ENCODE results near the gene SLC35F6. TPM values are rescaled to one million over a fixed set of nuclear protein-coding genes. Genes with fewer than 3 reads are reported as not detected.

The SLC35F6 gene, protein sequence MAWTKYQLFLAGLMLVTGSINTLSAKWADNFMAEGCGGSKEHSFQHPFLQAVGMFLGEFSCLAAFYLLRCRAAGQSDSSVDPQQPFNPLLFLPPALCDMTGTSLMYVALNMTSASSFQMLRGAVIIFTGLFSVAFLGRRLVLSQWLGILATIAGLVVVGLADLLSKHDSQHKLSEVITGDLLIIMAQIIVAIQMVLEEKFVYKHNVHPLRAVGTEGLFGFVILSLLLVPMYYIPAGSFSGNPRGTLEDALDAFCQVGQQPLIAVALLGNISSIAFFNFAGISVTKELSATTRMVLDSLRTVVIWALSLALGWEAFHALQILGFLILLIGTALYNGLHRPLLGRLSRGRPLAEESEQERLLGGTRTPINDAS
- 10 to 100 TPM; 11.5 to 12.1 TPM for total RNA-seq
- polyA plus RNA-seq, result 6.7 TPM

DNA sequence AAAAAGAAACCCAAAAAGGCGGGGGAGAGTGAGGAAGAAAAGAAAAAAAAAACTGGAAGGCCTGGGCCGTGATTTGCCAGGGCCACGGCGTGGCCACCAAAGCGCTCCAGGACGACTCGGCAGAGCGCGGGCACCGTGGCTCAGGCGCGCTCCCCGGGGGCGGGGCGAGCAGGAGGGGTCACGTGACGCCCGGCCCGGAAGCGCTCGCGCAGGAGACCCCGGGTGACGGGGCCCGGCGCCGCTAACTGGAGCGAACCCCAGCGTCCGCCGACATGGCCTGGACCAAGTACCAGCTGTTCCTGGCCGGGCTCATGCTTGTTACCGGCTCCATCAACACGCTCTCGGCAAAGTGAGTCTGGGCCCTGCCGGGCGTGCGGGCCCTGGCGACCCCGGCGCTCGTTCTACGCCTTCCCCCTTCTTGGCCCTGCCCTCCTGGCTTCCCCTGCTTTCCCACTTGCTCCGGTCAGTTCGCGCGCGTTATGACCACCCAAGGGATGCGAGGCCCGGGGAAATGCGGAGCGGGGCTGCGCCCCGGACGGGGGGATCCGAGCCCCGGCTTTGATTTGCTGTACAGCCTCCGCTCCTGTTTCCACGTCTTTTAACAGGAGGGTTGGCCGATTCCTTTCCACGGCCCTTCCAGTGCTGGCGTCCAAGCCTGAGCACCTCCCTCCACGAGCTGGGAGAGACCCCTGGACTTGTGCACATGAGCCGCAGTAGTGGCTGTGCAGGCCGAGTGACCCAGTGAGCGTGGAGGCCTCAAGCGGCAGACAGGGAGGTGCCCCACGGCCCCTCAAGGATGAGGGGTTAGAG is at the start of gene SLC35F6:
Gene SLC35F6, plus strand, starts transcription at position 207 of the 810 bp plus-strand sequence. Its CDS starts 66 bp downstream, at position 273.
- peaks cover 29 to 51% (median 35%) of the 10 kb centered on the region in 3 donors for H3K4me1 Mint-ChIP-seq
- H3K27ac Mint-ChIP-seq, result peak within 1 kb of the TSS; percentile 85 to 99 (median 96)
- CTCF ChIA-PET, result interaction anchor here (1.1 to 1.5 kb wide), 2 partner anchors 12 to 19 kb away, joined by 3 read pairs; no protein-coding TSS in a partner anchor
- POLR2A ChIA-PET, result interaction anchor here (0.8 to 1.3 kb wide), 3 partner anchors 8 to 21 kb away, joined by 3 to 10 read pairs (median 3); partner anchors contain the start of gene CENPA
- DNase-seq, result peak; percentile 79 to 85 (median 83)
- H3K4me3 Mint-ChIP-seq, result peak within 1 kb of the TSS; percentile 87 to 99 (median 93)
- Histone ChIP-seq H3K9me3 (ENCODE audit: low read length) (no peaks in the 10 kb centered on the region), H3K27me3 (ENCODE audit: insufficient read depth, low read length, poor library complexity, severe bottlenecking) (no peaks in the 10 kb centered on the region), H3K4me1 (ENCODE audit: insufficient read depth, low read length) (peaks cover 25% of the 10 kb centered on the region), H3K4me3 (ENCODE audit: low read length) (peak within 1 kb of the TSS; percentile 78), H3K27ac (ENCODE audit: low read depth, low read length) (peak within 1 kb of the TSS; percentile 88), H3K36me3 (ENCODE audit: insufficient read depth, low read length) (no peaks in the 10 kb centered on the region)
- H3K36me3 Mint-ChIP-seq, result peaks cover 0 to 8% (median 0%) of the 10 kb centered on the region in 3 donors
- no peaks in the 10 kb centered on the region for H3K9me3 Mint-ChIP-seq
- H3K27me3 Mint-ChIP-seq, result no peaks in the 10 kb centered on the region

DNA sequence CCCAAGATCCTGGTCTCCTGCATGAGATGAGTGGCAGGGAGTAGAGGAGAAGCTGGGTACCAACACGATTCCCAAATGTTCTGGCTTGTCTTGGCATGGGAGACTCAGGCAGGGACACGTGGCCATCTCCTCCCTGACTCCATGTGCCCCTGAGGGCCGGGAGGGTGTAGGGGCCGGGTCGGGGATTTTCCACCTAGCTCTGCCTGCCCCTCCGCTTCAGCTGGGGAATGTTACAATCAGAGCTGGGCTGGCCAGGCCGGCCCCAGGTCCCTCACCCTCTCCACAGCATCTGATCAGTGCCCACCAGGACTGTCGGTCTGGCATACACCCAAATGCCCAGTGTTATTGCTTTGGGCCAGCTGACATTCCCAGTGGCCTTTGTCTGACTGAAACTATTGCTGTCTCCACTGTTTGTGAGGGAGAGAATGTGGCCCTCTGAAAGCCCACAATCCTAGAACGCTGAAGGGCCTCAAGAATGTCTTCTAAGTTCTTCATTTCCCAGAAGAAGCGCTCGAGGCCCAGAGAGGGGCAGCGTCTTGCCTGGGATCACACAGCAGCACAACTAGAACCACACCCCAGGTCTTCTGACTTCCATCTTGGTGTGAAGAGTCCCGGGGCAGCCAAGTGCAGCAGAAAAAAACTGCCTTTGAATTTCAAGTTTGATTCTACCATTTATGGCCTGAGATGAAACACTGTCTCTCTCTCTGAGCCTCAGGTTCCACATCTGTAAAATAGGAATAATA is 48.4 kb upstream of the SLC35F6 start:
- Histone ChIP-seq H3K9me3 (ENCODE audit: low read length) (no peaks in the 10 kb centered on the region), H3K27me3 (ENCODE audit: insufficient read depth, low read length, poor library complexity, severe bottlenecking) (no peaks in the 10 kb centered on the region), H3K4me3 (ENCODE audit: low read length) (no peak overlapping the region), H3K4me1 (ENCODE audit: insufficient read depth, low read length) (no peaks in the 10 kb centered on the region), H3K36me3 (ENCODE audit: insufficient read depth, low read length) (no peaks in the 10 kb centered on the region), H3K27ac (ENCODE audit: low read depth, low read length) (no peak overlapping the region)
- Mint-ChIP-seq H3K9me3 (peaks cover 0 to 2% (median 0%) of the 10 kb centered on the region in 5 donors), H3K4me1 (no peaks in the 10 kb centered on the region), H3K36me3 (no peaks in the 10 kb centered on the region), H3K27ac (no peak overlapping the region), H3K4me3 (no peak overlapping the region), H3K27me3 (peaks cover 0 to 17% of the 10 kb centered on the region in 2 donors)
- ChIA-PET POLR2A (no interaction called here), CTCF (no interaction called here)
- DNase-seq, result no peak

DNA sequence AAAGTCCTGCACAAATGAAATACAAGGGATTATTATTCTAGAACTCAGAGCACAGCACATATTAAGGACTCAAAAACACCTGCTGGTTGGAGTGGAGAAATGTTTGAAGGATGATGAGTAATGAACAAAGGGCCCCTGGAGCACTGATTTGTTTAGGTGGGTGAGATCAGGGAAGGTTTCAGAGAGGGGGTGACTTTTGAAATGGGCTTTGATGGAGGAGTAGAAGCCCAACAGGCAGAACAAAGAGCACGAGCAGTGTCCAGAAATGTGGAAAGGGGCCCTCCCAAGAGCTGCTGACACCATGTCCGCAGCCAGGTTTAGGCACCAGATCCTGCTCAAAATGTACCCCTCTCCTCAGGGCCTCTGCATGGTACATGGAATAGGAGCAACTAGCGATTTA is 47.7 kb upstream of the SLC35F6 start:
- H3K4me3 ChIP-seq (ENCODE audit: low read length), result no peak overlapping the region
- ChIA-PET CTCF (no interaction called here), POLR2A (no interaction called here)
- no peaks in the 10 kb centered on the region for H3K27me3 ChIP-seq (ENCODE audit: insufficient read depth, low read length, poor library complexity, severe bottlenecking)
- H3K27ac ChIP-seq (ENCODE audit: low read depth, low read length), result no peak overlapping the region
- Mint-ChIP-seq H3K36me3 (no peaks in the 10 kb centered on the region), H3K4me1 (no peaks in the 10 kb centered on the region), H3K4me3 (no peak overlapping the region), H3K27ac (no peak overlapping the region), H3K9me3 (peaks cover 0 to 2% (median 0%) of the 10 kb centered on the region in 5 donors), H3K27me3 (peaks cover 0 to 14% of the 10 kb centered on the region in 2 donors)
- no peak for DNase-seq
- H3K4me1 ChIP-seq (ENCODE audit: insufficient read depth, low read length), result no peaks in the 10 kb centered on the region
- H3K9me3 ChIP-seq (ENCODE audit: low read length), result no peaks in the 10 kb centered on the region
- H3K36me3 ChIP-seq (ENCODE audit: insufficient read depth, low read length), result no peaks in the 10 kb centered on the region

DNA sequence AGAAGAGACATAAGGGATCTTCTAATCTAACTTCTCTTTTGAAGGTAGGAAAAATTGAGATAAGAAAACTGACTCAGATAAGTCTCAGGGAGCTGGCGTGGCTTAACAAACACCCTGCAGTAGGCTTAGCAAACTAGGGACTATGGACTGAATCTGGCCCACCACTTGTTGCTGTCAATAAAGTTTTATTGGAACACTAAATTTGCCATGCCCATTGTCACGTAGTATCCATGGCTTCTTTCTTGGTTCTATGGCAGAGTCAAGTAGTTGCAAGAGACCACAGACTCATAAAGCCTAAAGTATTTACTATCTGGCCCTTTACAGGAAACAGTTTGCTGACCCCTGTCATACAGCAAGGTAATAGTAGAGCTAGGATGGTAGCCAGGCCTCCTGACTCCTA is 47.3 kb upstream of the SLC35F6 start:
- ChIA-PET POLR2A (no interaction called here), CTCF (no interaction called here)
- H3K4me1 Mint-ChIP-seq, result no peaks in the 10 kb centered on the region
- no peak overlapping the region for H3K4me3 Mint-ChIP-seq
- no peaks in the 10 kb centered on the region for H3K4me1 ChIP-seq (ENCODE audit: insufficient read depth, low read length)
- no peak overlapping the region for H3K27ac Mint-ChIP-seq
- H3K27ac ChIP-seq (ENCODE audit: low read depth, low read length), result no peak overlapping the region
- H3K36me3 ChIP-seq (ENCODE audit: insufficient read depth, low read length), result no peaks in the 10 kb centered on the region
- DNase-seq, result no peak
- H3K27me3 Mint-ChIP-seq, result peaks cover 0 to 12% of the 10 kb centered on the region in 2 donors
- no peaks in the 10 kb centered on the region for H3K9me3 ChIP-seq (ENCODE audit: low read length)
- H3K4me3 ChIP-seq (ENCODE audit: low read length), result no peak overlapping the region
- H3K36me3 Mint-ChIP-seq, result no peaks in the 10 kb centered on the region
- peaks cover 0 to 2% (median 0%) of the 10 kb centered on the region in 5 donors for H3K9me3 Mint-ChIP-seq
- H3K27me3 ChIP-seq (ENCODE audit: insufficient read depth, low read length, poor library complexity, severe bottlenecking), result no peaks in the 10 kb centered on the region

DNA sequence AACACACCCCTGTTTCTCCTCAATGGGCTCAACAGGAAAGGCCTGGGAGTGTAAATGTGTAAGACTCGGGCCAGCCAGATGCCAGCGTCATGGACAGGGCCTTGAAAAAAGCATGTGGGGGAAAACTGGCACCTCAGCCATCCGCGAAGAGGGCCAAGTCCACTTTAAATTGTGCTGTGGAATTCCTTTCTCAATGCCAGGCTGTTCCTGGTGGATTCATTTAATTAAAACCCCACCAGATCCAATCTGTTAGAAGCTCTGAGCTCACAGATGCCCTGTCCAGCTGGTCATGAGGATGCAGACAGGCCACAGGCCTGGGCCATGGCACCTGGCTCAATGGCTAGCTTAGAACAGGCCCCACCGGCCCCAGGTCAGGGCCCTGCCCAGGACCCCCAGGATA is 46.7 kb upstream of the SLC35F6 start:
- no peaks in the 10 kb centered on the region for H3K36me3 ChIP-seq (ENCODE audit: insufficient read depth, low read length)
- H3K27me3 ChIP-seq (ENCODE audit: insufficient read depth, low read length, poor library complexity, severe bottlenecking), result no peaks in the 10 kb centered on the region
- no peak overlapping the region for H3K27ac Mint-ChIP-seq
- no peaks in the 10 kb centered on the region for H3K4me1 Mint-ChIP-seq
- no peak overlapping the region for H3K4me3 Mint-ChIP-seq
- DNase-seq, result no peak
- ChIA-PET CTCF (no interaction called here), POLR2A (no interaction called here)
- no peak overlapping the region for H3K4me3 ChIP-seq (ENCODE audit: low read length)
- H3K9me3 ChIP-seq (ENCODE audit: low read length), result no peaks in the 10 kb centered on the region
- H3K27me3 Mint-ChIP-seq, result peaks cover 0 to 9% of the 10 kb centered on the region in 2 donors
- H3K4me1 ChIP-seq (ENCODE audit: insufficient read depth, low read length), result no peaks in the 10 kb centered on the region
- H3K36me3 Mint-ChIP-seq, result no peaks in the 10 kb centered on the region
- H3K27ac ChIP-seq (ENCODE audit: low read depth, low read length), result no peak overlapping the region
- peaks cover 0 to 2% (median 0%) of the 10 kb centered on the region in 5 donors for H3K9me3 Mint-ChIP-seq

DNA sequence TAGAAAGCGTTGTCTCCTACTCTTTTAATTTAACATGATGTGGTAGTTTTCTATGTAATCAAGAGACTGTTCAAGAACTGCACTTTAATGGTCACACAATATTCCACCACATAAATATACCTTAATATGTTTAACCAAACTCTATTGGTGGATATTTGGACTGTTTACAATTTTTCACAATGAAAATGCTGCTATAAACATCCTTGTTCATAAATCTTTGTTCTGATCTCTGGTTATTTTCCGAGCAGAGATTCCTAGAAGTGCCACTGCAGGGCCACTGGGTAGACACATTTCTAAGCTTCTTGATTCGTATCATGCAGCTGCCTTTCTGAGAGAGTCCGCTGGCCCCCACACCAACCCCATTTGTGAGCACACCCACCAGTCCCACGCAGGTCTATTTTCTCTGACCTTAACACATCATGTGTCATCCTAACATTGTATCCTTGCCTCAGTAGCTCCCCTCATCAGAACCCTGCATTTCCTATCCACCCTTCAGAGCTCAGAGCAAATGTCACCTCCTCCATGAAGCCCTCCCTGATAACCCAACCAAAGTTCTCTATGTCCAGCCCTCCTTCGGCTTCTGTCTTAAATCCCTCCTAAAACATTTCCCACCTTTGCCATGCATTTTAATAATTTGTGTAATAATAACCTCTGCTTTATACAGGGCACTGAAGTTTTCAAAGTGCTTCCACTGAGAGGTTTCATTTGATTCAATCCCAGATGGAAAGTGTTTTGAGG is 45.0 kb upstream of the SLC35F6 start:
- Histone ChIP-seq H3K27me3 (ENCODE audit: insufficient read depth, low read length, poor library complexity, severe bottlenecking) (no peaks in the 10 kb centered on the region), H3K36me3 (ENCODE audit: insufficient read depth, low read length) (no peaks in the 10 kb centered on the region), H3K27ac (ENCODE audit: low read depth, low read length) (no peak overlapping the region), H3K9me3 (ENCODE audit: low read length) (no peaks in the 10 kb centered on the region), H3K4me3 (ENCODE audit: low read length) (no peak overlapping the region), H3K4me1 (ENCODE audit: insufficient read depth, low read length) (no peaks in the 10 kb centered on the region)
- CTCF ChIA-PET, result no interaction called here
- no peak overlapping the region for H3K4me3 Mint-ChIP-seq
- H3K27ac Mint-ChIP-seq, result no peak overlapping the region
- H3K27me3 Mint-ChIP-seq, result peaks cover 0 to 8% of the 10 kb centered on the region in 2 donors
- H3K36me3 Mint-ChIP-seq, result no peaks in the 10 kb centered on the region
- H3K4me1 Mint-ChIP-seq, result no peaks in the 10 kb centered on the region
- DNase-seq, result no peak
- H3K9me3 Mint-ChIP-seq, result no peaks in the 10 kb centered on the region
- POLR2A ChIA-PET, result no interaction called here

DNA sequence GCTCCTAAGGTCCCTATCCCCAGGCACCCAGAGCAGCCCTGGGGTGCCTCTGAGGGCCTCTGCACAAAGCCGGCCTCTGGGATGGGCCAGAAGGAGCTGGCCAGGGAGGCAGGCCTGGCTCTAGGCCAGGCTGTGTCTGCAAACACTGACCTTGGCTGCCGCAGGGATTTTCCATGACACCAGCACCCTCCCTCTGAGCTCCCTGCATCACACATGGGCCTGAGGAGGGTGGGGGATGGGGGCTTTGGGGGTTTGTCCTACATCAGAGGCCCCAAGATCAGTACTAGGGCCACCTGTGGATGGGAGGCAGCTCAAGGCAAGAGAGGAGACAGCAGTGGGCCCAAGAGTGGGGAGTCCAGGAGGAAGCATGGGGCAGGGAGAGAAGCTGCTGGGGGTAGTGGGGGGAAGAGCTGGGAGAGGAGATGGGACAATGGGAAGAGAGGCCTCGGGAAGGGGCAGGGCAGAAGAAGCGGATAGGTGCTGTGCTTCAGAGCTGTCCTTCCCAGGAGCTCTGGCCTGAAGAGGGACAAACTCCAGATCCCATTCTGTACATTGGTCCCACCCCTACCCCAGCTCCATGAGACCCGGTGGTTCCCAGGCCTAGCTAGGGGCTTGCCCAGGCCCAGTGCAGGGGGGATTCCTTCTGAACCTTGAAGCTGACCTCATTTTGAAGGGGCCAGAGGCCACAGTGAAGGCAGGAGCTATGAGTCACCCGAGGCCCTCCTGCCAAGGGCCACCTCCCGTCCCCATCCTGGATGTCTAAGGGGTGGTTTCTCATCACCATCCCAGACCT is 43.6 kb upstream of the SLC35F6 start:
- Histone ChIP-seq H3K4me1 (ENCODE audit: insufficient read depth, low read length) (no peaks in the 10 kb centered on the region), H3K27me3 (ENCODE audit: insufficient read depth, low read length, poor library complexity, severe bottlenecking) (no peaks in the 10 kb centered on the region), H3K4me3 (ENCODE audit: low read length) (no peak overlapping the region), H3K27ac (ENCODE audit: low read depth, low read length) (no peak overlapping the region), H3K9me3 (ENCODE audit: low read length) (no peaks in the 10 kb centered on the region), H3K36me3 (ENCODE audit: insufficient read depth, low read length) (no peaks in the 10 kb centered on the region)
- Mint-ChIP-seq H3K9me3 (no peaks in the 10 kb centered on the region), H3K27me3 (peaks cover 0 to 15% of the 10 kb centered on the region in 2 donors), H3K36me3 (no peaks in the 10 kb centered on the region), H3K4me1 (no peaks in the 10 kb centered on the region), H3K4me3 (no peak overlapping the region), H3K27ac (no peak overlapping the region)
- POLR2A ChIA-PET, result no interaction called here
- CTCF ChIA-PET, result no interaction called here
- no peak for DNase-seq

Measured in CD8-positive, alpha-beta memory T cell (primary cell).